Common myeloid progenitor, CD34-positive (primary cell): ENCODE results near the gene CNKSR1.

Experiments used
- CTCF ChIA-PET: fragments of 350-600 bp; sonication (Branson Sonifier 250); formaldehyde crosslinking; loops from one replicate; lab custom pipeline; 2021; ENCODE audit warnings: antibody characterized with exemption; lab: Charles Lee
- POLR2A ChIA-PET: fragments of 350-600 bp; sonication (Branson Sonifier 250); formaldehyde crosslinking; loops from one replicate; lab custom pipeline; 2021; ENCODE audit warnings: antibody characterized with exemption; lab: Charles Lee
- DNase-seq, 3 donors: peaks; one replicate each; pipeline versions ENCODE4 v3.0.0 to v3.0.0-alpha.2; 2013
- H3K27ac ChIP-seq, 2 experiments: 1 replicate in 1 of 2; 2 replicates in 1 of 2; pipeline ENCODE4 v1.7.0; 2013; ENCODE audit warnings: inconsistent platforms in 2 of 2, low read length in 2 of 2, mild to moderate bottlenecking in 2 of 2, low read depth in 1 of 2, moderate library complexity in 1 of 2; ENCODE audit not compliant: severe bottlenecking in 2 of 2, insufficient read depth in 1 of 2, poor library complexity in 1 of 2
- H3K27me3 ChIP-seq, 5 experiments: replicated peaks in 2 of 5; 1 replicate in 3 of 5; 2 replicates in 2 of 5; pipeline versions ENCODE4 v1.6.1 to v1.7.0; 2013; ENCODE audit warnings: low read length in 4 of 5, mild to moderate bottlenecking in 2 of 5, moderate library complexity in 2 of 5, inconsistent platforms in 1 of 5; ENCODE audit not compliant: insufficient read depth in 5 of 5, control insufficient read depth in 4 of 5
- H3K36me3 ChIP-seq, 4 experiments: 1 replicate in 2 of 4; 2 replicates in 2 of 4; pipeline versions ENCODE4 v1.6.1 to v1.7.0; 2013; ENCODE audit warnings: low read length in 3 of 4, control low read depth in 1 of 4, mild to moderate bottlenecking in 1 of 4; ENCODE audit not compliant: control insufficient read depth in 4 of 4, insufficient read depth in 4 of 4
- H3K4me1 ChIP-seq, 4 experiments: 1 replicate in 3 of 4; 2 replicates in 1 of 4; pipeline versions ENCODE4 v1.6.1 to v1.7.1; 2013; ENCODE audit warnings: low read length in 3 of 4, mild to moderate bottlenecking in 3 of 4, control low read depth in 1 of 4, inconsistent platforms in 1 of 4, moderate library complexity in 1 of 4; ENCODE audit not compliant: control insufficient read depth in 4 of 4, insufficient read depth in 4 of 4; ENCODE audit errors: control extremely low read depth in 1 of 4
- H3K4me3 ChIP-seq, 7 experiments: 1 replicate in 4 of 7; 2 replicates in 3 of 7; pipeline versions ENCODE4 v1.5.1 to v1.7.0; 2013; ENCODE audit warnings: mild to moderate bottlenecking in 7 of 7, low read length in 6 of 7, moderate library complexity in 6 of 7, inconsistent platforms in 2 of 7, low read depth in 2 of 7, control low read depth in 1 of 7; ENCODE audit not compliant: insufficient read depth in 4 of 7, control insufficient read depth in 1 of 7; ENCODE audit errors: extremely low read depth in 1 of 7
- H3K9me3 ChIP-seq, 5 experiments: 1 replicate in 4 of 5; 2 replicates in 1 of 5; pipeline versions ENCODE4 v1.6.1 to v1.7.1; 2013; ENCODE audit warnings: low read length in 4 of 5, mild to moderate bottlenecking in 2 of 5, inconsistent platforms in 1 of 5, low read depth in 1 of 5, moderate library complexity in 1 of 5; ENCODE audit not compliant: control insufficient read depth in 4 of 5, insufficient read depth in 2 of 5; ENCODE audit errors: control extremely low read depth in 1 of 5
- WGBS: methylation state at CpG from one replicate; pipeline ENCODE4 v1.1.5; 2013; ENCODE audit not compliant: insufficient coverage; 5-methylcytosine and 5-hydroxymethylcytosine counted together

Gene CNKSR1

DNA sequence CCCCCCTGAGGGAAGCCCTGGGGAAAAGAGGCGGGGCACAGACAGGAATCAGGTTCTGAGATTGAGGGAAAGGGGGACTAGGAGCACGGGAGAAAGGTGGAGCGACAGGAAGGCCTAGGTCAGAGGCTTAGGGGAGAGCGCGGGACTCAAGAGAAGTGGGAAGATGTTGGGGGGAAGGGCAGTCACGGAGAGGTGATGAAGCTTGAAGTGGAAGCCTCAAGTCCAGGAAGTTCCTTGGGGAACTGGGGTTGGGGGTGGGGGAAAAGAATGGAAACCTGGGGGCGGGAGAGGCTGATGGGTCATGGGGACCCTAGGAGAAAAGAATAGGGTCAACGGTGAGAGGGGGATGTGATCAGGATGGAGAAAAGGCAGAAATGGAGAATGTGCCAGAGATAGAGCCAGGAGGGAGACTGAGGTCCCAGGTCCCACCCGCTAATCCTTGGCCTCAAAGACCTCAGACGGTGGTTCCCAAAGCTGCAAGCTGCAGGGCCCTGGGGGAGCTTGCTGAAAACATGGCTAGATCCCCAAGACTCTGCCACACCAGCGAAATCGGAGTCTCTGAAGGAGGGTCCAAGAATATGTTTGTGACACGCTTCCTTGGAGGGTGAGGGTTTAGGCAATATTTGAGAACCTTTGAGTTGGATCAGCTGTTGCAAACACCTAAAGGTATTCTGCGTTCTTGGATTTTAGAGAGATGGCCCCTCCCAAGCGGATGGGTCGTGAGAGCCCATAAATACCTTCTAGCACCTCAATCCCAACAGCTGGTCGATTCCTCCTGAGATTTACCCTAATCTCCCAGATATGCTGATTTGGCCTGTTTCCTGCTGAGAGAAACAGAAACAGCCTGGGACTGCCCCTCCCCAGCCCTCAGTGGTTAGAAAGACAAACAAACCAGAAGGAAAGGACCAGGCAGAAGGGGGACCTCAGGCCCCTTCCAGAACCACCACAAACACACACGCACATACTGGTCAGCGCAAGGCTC, 12.1 kb upstream of the CNKSR1 start:
- ChIA-PET CTCF (interaction anchor here (0.7 to 1.9 kb wide), 10 partner anchors 9 to 199 kb away, joined by 3 to 6 read pairs (median 4); no protein-coding TSS in a partner anchor), POLR2A (interaction anchor here (0.7 kb wide), 1 partner anchor 9 kb away, joined by 4 read pairs; no protein-coding TSS in a partner anchor)
- Histone ChIP-seq H3K27ac (no peak overlapping the region), H3K9me3 (no peaks in the 10 kb centered on the region), H3K4me3 (peak overlapping the region in 1 of 7 experiments; percentile 64), H3K27me3 (peaks cover 0 to 22% (median 11%) of the 10 kb centered on the region in 5 experiments), H3K36me3 (no peaks in the 10 kb centered on the region), H3K4me1 (peaks cover 0 to 44% (median 29%) of the 10 kb centered on the region in 4 experiments)
- DNase-seq: no peak
- whole genome bisulfite sequencing: 69% methylated on average over 13 of the region's 19 CpGs

DNA sequence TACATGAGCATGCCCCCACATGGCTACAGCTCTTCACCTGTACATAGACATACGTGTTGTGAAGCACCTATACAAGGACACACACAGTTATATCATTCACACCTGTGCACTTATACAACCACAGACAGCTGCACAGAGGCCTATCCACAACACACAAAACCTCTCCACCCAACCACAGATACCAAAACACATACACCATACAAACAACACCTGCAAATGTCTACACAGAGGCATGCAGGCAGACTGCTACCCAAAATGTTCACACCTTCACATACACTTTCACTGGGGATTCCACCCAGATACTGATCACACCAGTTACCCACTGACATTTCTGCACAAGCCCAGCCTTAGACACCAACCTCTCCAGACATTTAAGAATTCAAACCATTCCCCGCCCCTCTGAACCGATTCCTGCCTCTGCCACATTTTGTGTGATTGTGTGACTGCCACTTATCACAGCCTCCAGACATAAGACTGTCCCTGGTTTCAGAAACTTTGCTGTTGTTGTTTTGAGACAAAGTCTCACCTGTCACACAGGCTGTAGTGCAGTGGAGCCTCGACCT, 10.5 kb upstream of the CNKSR1 start:
- Histone ChIP-seq H3K4me3 (no peak overlapping the region), H3K36me3 (peaks cover 0 to 9% (median 2%) of the 10 kb centered on the region in 4 experiments), H3K27me3 (peaks cover 0 to 8% (median 5%) of the 10 kb centered on the region in 5 experiments), H3K27ac (no peak overlapping the region), H3K9me3 (no peaks in the 10 kb centered on the region), H3K4me1 (peaks cover 0 to 42% (median 25%) of the 10 kb centered on the region in 4 experiments)
- CTCF ChIA-PET: interaction anchor here (1.2 to 1.9 kb wide), 2 partner anchors 22 to 60 kb away, joined by 3 to 5 read pairs; no protein-coding TSS in a partner anchor
- no peak for DNase-seq
- POLR2A ChIA-PET: no interaction called here
- WGBS: 97% methylated on average over 4 of the region's 4 CpGs

DNA sequence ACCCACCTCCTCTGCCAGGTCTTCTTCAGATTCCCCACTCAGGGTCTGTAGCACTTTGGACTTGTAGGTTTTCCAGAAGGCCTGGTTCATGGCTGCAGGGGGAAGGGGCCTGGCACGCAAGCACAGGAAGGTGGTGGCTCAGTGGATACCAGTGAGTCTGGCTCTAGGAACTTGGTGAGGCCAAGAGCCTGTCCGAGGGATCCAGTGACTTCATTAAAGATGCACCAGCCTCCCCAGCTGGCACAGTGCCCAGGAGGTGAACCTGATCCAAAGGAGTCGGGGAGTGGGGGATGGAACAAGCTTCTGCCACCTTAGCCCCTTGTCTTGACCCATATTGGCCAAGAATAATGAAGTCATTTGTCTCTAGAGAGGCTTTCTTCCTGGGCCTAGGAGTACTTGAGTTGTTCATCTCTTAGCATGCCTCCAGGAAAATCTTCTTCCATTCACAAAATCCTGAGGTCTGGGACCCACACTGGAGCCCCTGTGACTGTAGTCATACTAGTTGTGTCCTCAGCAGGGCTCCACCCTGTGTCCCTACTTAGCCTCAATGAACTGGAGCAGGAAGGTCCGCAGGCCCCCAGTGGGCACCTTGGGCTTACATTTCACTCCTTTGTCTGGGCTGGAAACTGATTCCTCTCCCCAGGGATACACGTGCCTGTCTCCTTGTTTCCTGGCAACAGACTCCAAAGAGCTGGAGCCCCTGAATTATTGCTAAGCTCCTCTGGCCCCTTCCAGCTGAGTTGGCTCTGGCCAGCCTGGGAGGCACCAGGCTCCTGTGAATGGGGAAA, 8.7 kb upstream of the CNKSR1 start, which contains the start of gene C1orf232:
Gene C1orf232, minus strand, starts transcription at position 554 of the 788 bp plus-strand sequence. Its CDS starts 464 bp downstream, at position 90.
- Histone ChIP-seq H3K36me3 (peaks cover 0 to 10% (median 5%) of the 10 kb centered on the region in 4 experiments), H3K4me1 (peaks cover 0 to 35% (median 19%) of the 10 kb centered on the region in 4 experiments), H3K27me3 (no peaks in the 10 kb centered on the region), H3K4me3 (peak within 1 kb of the TSS; percentile 70 to 85 (median 79)), H3K9me3 (no peaks in the 10 kb centered on the region), H3K27ac (peak within 1 kb of the TSS in 1 of 2 experiments; percentile 85)
- ChIA-PET CTCF (interaction anchor here (1.5 to 2.0 kb wide), 6 partner anchors 9 to 149 kb away, joined by 4 to 11 read pairs (median 8); partner anchors contain the start of genes CD52, CEP85 and CNKSR1), POLR2A (no interaction called here)
- DNase-seq: no peak
- WGBS: 96% methylated on average over 5 of the region's 5 CpGs

DNA sequence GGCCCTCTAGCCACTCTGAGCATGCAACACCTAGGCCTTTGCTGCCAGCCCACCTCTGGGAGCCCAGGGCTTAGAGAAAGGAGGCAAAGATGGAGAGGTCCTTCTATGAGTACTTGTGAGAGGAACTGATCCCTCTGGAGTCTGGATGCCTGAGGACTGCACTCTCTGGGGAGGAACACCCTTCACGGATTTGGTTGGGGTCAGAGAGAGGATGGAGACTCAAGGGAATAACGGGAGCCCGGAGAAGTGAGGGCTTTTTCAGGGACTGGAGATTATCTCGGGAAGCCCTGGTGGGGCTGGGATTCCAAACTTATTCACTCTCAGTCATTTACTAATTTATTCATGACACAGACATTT, 8.1 kb upstream of the CNKSR1 start:
- 94% methylated on average over 3 of the region's 4 CpGs for whole genome bisulfite sequencing
- Histone ChIP-seq H3K4me3 (peak overlapping the region in 3 of 7 experiments; percentile 79 to 84 (median 83)), H3K27ac (peak overlapping the region in 1 of 2 experiments; percentile 85)

DNA sequence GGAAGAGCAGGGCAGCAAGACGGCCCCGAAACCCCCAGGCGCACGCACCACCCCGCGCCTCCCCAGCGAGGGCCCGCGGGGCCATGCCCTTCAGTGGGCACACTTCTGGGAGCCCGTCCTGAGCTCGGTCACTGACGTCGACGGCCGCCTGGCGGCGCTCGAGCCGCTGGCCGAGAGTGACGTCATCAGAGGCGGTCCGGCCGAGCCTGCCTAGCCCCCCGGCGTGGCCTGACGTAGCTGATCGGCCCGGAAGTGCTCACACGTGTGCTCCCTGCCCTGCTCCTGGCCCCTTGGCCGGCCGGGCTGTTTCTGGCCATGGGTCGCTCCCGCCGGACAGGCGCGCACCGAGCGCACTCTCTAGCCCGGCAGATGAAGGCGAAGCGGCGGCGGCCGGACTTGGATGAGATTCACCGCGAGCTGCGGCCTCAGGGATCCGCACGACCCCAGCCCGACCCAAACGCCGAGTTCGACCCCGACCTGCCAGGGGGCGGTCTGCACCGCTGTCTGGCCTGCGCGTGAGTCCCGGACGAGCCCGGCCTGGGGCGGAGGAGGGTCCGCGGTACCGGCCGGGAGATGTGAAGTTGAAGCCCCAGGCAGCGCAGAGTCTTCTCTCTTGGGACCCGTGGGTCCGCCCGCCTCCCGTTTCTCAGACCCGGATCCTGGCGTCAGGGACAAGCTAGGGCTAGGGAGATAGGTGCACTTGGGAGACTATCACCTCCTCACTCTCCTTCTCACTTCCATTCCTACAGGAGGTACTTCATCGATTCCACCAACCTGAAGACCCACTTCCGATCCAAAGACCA, 7.4 kb upstream of the CNKSR1 start, which contains the start of gene ZNF593:
Gene ZNF593, plus strand, starts transcription at position 240 of the 803 bp plus-strand sequence. Its CDS starts 76 bp downstream, at position 316.
- Histone ChIP-seq H3K27ac (peak within 1 kb of the TSS; percentile 33 to 85), H3K9me3 (no peaks in the 10 kb centered on the region), H3K27me3 (no peaks in the 10 kb centered on the region), H3K4me1 (peaks cover 0 to 25% (median 11%) of the 10 kb centered on the region in 4 experiments), H3K36me3 (peaks cover 0 to 10% (median 5%) of the 10 kb centered on the region in 4 experiments), H3K4me3 (peak within 1 kb of the TSS; percentile 70 to 85 (median 79))
- ChIA-PET POLR2A (interaction anchor here (0.6 to 0.8 kb wide), 3 partner anchors 12 to 150 kb away, joined by 3 to 6 read pairs (median 3); partner anchors contain the start of gene CEP85), CTCF (interaction anchor here (0.6 to 2.0 kb wide), 18 partner anchors 8 to 209 kb away, joined by 3 to 11 read pairs (median 4); partner anchors contain the start of genes CD52 and CEP85)
- WGBS: 0% methylated on average over 46 of the region's 76 CpGs
- DNase-seq: peak; percentile 89 to 91 (median 91)

More for the DNA sequence above, 8.1 kb upstream of the CNKSR1 start:
- ChIA-PET CTCF (interaction anchor here (0.6 to 2.0 kb wide), 14 partner anchors 8 to 210 kb away, joined by 3 to 11 read pairs (median 4); partner anchors contain the start of genes CD52, CEP85 and CNKSR1), POLR2A (interaction anchor here (0.6 kb wide), 1 partner anchor 150 kb away, joined by 6 read pairs; no protein-coding TSS in a partner anchor)
- Histone ChIP-seq H3K4me1 (peaks cover 0 to 30% (median 14%) of the 10 kb centered on the region in 4 experiments), H3K36me3 (peaks cover 0 to 10% (median 5%) of the 10 kb centered on the region in 4 experiments), H3K9me3 (no peaks in the 10 kb centered on the region), H3K27me3 (no peaks in the 10 kb centered on the region)
- DNase-seq: no peak
